Activated CD4-positive, CD25-positive, alpha-beta regulatory T cell treated with anti-CD3 and anti-CD28 coated beads, Interleukin-2, amount 50 U/mL, for 24 hours (primary cell): ENCODE results near the gene ZNF700.
A peak's percentile ranks its signal among the peaks of the same experiment; 100 is the strongest.
"Not testable (repeated sequence)": the region's sequence is repeated elsewhere in the genome, so short reads cannot be mapped to it uniquely, and the experiment has no call there.

Source experiments
- ATAC-seq, 2 donors: fragments of 150-1000 bp; cut with Tn5 transposase; one replicate each; pipeline ENCODE4 v1.10.0; 2021; ENCODE audit warnings: mild to moderate bottlenecking in 1 of 2, moderate library complexity in 1 of 2

The ZNF700 gene

GRCh38 chr19:11941361-11941887 is 16.5 kb downstream of the ZNF700 start:
- ATAC-seq = not testable (repeated sequence)

GRCh38 chr19:11942008-11942842 is 17.3 kb downstream of the ZNF700 start:
- ATAC-seq = no peak

GRCh38 chr19:11942843-11943108 is 17.9 kb downstream of the ZNF700 start:
- ATAC-seq = no peak

GRCh38 chr19:11944656-11945055 is 19.7 kb downstream of the ZNF700 start:
- ATAC-seq = no peak

- no peak for ATAC-seq
Observed at GRCh38 chr19:11948646-11949045, 23.7 kb downstream of the ZNF700 start.

GRCh38 chr19:11949201-11949600 is 24.3 kb downstream of the ZNF700 start:
- ATAC-seq = no peak

- ATAC-seq = not testable (repeated sequence)
Observed at GRCh38 chr19:11949614-11950080, 24.7 kb downstream of the ZNF700 start.

- ATAC-seq = no peak
Observed at GRCh38 chr19:11950312-11950711, 25.4 kb downstream of the ZNF700 start.

GRCh38 chr19:11963566-11964355 is 38.9 kb downstream of the ZNF700 start:
- peak; percentile 51 to 52 for ATAC-seq

GRCh38 chr19:11964496-11964857 is 39.6 kb downstream of the ZNF700 start:
- ATAC-seq = peak in 1 of 2 donors; percentile 26

GRCh38 chr19:11964858-11965645 is 40.1 kb downstream of the ZNF700 start, which contains the start of gene ZNF763:
Gene ZNF763, plus strand, starts transcription at chr19:11965040. Its CDS starts 169 bp downstream, at chr19:11965209.
- peak; percentile 96 for ATAC-seq

GRCh38 chr19:11970174-11970573 is 45.3 kb downstream of the ZNF700 start:
- ATAC-seq = no peak

- no peak for ATAC-seq
Observed at GRCh38 chr19:11971041-11971440, 46.1 kb downstream of the ZNF700 start.

- no peak for ATAC-seq
Observed at GRCh38 chr19:11973019-11973810, 48.3 kb downstream of the ZNF700 start.

GRCh38 chr19:11978492-11979100 is 53.7 kb downstream of the ZNF700 start:
- no peak for ATAC-seq

- ATAC-seq = no peak
Observed at GRCh38 chr19:11979527-11979926, 54.6 kb downstream of the ZNF700 start.

- no peak for ATAC-seq
Observed at GRCh38 chr19:11982526-11982925, 57.6 kb downstream of the ZNF700 start.

GRCh38 chr19:11984986-11985385 is 60.1 kb downstream of the ZNF700 start:
- no peak for ATAC-seq

GRCh38 chr19:11986754-11987153 is 61.8 kb downstream of the ZNF700 start:
- ATAC-seq = no peak

GRCh38 chr19:11987405-11988281 is 62.7 kb downstream of the ZNF700 start:
- peak; percentile 97 to 98 for ATAC-seq

- ATAC-seq = no peak
Observed at GRCh38 chr19:11989112-11989456, 64.2 kb downstream of the ZNF700 start.
